ENCODE measurements around the gene OSMR.
"Not testable (repeated sequence)": the region's sequence is repeated elsewhere in the genome, so short reads cannot be mapped to it uniquely, and the experiment has no call there.

Gene OSMR

DNA sequence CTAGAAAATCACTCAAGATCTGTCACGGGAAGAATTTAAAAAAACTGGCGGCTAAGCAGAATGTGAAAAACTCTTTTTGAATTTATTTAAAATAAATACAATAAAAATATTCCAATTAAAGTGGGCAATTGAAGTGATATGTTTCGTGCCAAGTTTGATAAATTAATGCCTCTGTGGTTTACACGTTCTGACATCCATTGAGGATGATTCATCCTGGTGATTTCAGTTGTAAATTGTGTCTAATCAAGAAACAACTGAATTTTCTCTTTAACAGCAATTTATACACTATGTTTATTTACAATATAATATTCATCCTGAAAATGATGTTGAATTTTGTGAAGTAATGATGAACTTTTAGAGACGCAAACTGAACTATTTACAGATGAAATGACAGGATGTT is 21.0 kb upstream of the OSMR start:
- in situ Hi-C loops (cut with MboI; ENCODE audit: low pct_unique_long_range_greater_than_20kb, low sequenced_read_pairs) = loop anchor here (25.0 kb wide), 2 partner anchors 262 to 388 kb away; no protein-coding TSS in a partner anchor

DNA sequence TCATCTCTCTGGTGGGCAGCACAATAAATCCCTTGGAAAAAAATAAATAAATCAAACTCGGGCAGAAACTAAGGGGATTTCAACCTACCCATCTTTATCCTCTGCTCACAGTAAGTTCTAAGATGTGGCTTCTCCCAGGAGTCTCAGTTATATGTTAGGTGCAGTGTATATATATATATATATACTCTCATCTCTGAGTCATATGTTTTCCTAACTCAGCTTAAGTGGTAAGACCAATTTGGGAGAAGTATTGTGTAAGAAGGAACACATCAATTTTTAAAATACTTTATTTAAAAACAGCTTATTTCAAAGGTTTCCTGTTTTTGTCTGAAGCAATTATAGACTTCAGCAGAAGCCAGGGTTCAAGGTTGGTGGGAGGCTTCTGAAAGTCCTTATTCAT is 20.3 kb upstream of the OSMR start:
- DNase-seq = no peak
- in situ Hi-C loops (cut with MboI; ENCODE audit: low pct_unique_long_range_greater_than_20kb, low sequenced_read_pairs) = loop anchor here (25.0 kb wide), 1 partner anchor 262 kb away; no protein-coding TSS in a partner anchor

More for the DNA sequence above, 21.0 kb upstream of the OSMR start:
- DNase-seq = no peak

DNA sequence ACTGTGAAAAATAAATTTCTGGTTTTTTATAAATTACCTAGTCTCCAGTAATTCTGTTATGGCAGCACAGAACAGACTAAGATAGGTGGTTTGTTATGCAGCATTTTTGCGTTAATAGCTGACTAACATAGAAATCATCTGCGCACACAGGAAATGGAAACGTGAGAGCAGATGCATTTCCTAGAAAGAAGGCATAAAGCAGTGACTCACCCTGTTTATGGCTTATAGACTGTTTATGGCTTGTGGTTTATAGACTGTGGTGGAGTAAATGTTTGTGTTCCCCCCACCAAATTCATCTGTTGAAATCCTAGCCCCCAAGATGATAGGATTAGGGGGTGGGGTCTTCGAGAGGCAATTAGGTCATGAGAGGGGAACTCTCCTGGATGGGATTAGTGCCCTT is 18.3 kb upstream of the OSMR start:
- no peak for DNase-seq
- in situ Hi-C loops (cut with MboI; ENCODE audit: low pct_unique_long_range_greater_than_20kb, low sequenced_read_pairs) = loop anchor here (25.0 kb wide), 1 partner anchor 260 kb away; no protein-coding TSS in a partner anchor

- DNase-seq = no peak
- in situ Hi-C loops (cut with MboI; ENCODE audit: low pct_unique_long_range_greater_than_20kb, low sequenced_read_pairs) = loop anchor here (25.0 kb wide), 1 partner anchor 257 kb away; no protein-coding TSS in a partner anchor
Measured at GRCh38 chr5:38830521-38831051, 15.2 kb upstream of the OSMR start.

- no peak for DNase-seq
- in situ Hi-C loops (cut with MboI; ENCODE audit: low pct_unique_long_range_greater_than_20kb, low sequenced_read_pairs) = loop anchor here (25.0 kb wide), 1 partner anchor 256 kb away; no protein-coding TSS in a partner anchor
Measured at GRCh38 chr5:38831117-38831516, 14.7 kb upstream of the OSMR start.

GRCh38 chr5:38831909-38832308 is 13.9 kb upstream of the OSMR start:
- in situ Hi-C loops (cut with MboI; ENCODE audit: low pct_unique_long_range_greater_than_20kb, low sequenced_read_pairs) = loop anchor here (25.0 kb wide), 1 partner anchor 255 kb away; no protein-coding TSS in a partner anchor
- peak; percentile 44 for DNase-seq

DNA sequence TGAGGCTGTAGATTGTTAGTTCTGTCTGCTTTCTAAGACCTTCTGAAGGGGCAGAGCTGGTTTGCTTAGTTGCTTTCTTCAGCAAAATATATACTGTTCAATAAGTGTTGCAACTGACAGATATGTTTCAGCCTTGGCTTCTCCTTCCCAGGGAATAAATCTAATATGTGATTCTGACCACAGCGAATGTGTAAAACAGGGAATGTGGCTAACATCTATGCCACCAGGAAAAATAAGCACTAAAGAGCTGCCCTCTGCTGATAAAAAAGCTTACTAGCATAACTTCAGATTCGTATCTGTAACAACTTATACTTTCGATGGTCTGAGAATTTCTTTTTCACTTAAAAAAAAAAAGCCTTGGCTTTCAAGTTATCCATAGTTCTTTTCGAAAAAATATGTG is 13.0 kb upstream of the OSMR start:
- DNase-seq = no peak
- in situ Hi-C loops (cut with MboI; ENCODE audit: low pct_unique_long_range_greater_than_20kb, low sequenced_read_pairs) = loop anchor here (25.0 kb wide), 1 partner anchor 254 kb away; no protein-coding TSS in a partner anchor

GRCh38 chr5:38835887-38836286 is 9.9 kb upstream of the OSMR start:
- no peak for DNase-seq
- in situ Hi-C loops (cut with MboI; ENCODE audit: low pct_unique_long_range_greater_than_20kb, low sequenced_read_pairs) = loop anchor here (25.0 kb wide), 1 partner anchor 251 kb away; no protein-coding TSS in a partner anchor

- in situ Hi-C loops (cut with MboI; ENCODE audit: low pct_unique_long_range_greater_than_20kb, low sequenced_read_pairs) = loop anchor here (25.0 kb wide), 1 partner anchor 250 kb away; no protein-coding TSS in a partner anchor
- DNase-seq = no peak
Measured at GRCh38 chr5:38837416-38837815, 8.4 kb upstream of the OSMR start.

GRCh38 chr5:38837932-38838331 is 7.9 kb upstream of the OSMR start:
- in situ Hi-C loops (cut with MboI; ENCODE audit: low pct_unique_long_range_greater_than_20kb, low sequenced_read_pairs) = loop anchor here (25.0 kb wide), 1 partner anchor 249 kb away; no protein-coding TSS in a partner anchor
- DNase-seq = no peak

DNA sequence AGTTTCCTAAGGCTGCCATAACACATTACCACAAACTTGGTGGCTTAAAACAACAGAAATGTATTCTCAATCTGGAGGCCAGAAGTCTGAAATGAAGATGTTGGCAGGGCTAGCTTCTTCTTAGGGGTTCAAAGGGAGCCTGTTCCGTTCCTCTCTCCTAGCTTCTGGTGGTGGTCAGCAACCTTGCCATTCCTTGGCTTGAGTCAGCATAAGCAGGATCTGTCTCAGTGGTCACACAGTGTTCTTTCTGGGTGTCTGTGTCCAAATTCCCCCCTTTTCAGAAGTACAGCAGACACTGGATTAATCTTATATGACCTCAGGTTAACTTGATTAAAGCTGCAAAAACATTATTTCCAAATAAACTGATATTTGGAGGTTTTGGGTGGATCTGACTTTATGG is 2.1 kb upstream of the OSMR start:
- DNase-seq = no peak
- in situ Hi-C loops (cut with MboI; ENCODE audit: low pct_unique_long_range_greater_than_20kb, low sequenced_read_pairs) = loop anchor here (25.0 kb wide), 1 partner anchor 244 kb away; no protein-coding TSS in a partner anchor

GRCh38 chr5:38846379-38847011 is 683 bp downstream of the OSMR start:
- in situ Hi-C loops (cut with MboI; ENCODE audit: low pct_unique_long_range_greater_than_20kb, low sequenced_read_pairs) = loop anchor here (25.0 kb wide), 1 partner anchor 241 kb away; no protein-coding TSS in a partner anchor
- DNase-seq = no peak

DNA sequence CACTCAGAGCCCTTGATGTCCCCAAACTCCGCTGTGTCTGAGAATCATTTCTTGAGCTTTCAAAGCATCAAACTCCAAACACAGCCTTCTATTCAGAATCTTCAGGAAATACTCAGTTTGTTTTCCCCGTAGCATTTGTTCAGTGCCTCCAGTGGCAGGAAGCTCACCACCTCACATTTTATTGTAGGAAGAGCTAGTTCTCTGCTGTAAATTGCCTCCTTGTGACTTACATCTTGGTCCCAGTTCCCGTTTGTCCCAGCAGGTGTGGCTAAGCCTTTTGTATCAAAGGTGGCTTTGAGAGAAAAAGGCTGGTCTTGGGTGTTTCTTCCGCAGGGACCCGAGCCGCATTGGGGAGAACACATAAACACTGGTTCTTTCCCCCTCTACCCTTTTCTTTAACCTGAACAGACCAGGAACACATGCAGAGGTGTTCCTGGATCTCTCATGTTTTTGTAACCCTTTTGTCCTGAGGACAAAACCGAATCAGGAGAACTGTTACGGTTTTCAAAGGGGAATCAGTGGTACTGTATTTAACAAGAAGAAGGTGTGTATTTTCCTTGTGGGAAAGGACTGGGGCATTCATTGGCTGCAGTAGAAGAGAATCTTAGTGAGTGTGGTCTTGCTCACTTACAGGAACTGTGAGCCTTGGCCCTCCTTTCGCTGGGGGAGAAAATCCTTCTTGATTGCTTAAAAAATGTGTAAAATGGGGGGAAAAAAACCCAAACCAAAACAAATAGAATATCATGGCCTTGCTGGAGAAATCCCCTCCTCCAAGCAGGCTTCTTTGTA is 1.9 kb downstream of the OSMR start:
- no peak for DNase-seq
- in situ Hi-C loops (cut with MboI; ENCODE audit: low pct_unique_long_range_greater_than_20kb, low sequenced_read_pairs) = loop anchor here (25.0 kb wide), 1 partner anchor 240 kb away; no protein-coding TSS in a partner anchor

DNA sequence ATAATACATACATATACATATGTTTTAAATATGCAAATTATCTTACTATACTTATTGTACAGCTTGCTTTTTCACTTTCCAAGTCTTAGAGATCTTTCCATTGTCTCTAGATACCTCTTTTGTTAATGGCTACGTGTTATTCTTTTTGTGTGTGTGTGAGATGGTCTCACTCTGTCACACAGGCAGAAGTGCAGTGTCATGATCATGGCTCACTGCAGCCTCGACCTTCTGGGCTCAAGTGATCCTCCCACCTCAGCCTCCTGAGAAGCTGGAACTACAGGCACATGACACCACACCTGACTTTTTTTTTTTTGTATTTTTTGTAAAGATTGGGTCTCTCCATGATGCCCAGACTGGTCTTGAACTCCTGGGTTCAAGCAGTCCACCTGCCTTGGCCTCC is 2.8 kb downstream of the OSMR start:
- in situ Hi-C loops (cut with MboI; ENCODE audit: low pct_unique_long_range_greater_than_20kb, low sequenced_read_pairs) = loop anchor here (25.0 kb wide), 1 partner anchor 239 kb away; no protein-coding TSS in a partner anchor

DNA sequence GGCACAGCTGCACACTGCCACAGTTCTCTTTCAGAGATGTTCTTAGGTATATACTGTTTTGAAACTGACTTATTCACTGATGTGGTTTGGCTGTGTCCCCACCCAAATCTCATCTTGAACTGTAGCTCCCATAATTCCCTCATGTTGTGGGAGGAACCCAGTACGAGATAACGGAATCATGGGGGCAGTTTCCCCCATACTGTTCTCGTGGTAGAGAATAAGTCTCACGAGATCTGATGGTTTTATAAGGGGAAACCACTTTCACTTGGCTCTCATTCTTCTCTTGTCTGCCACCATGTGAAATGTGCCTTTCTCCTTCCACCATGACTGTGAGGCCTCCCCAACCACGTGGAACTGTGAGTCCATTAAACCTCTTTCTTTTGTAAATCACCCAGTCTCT is 5.8 kb downstream of the OSMR start:
- in situ Hi-C loops (cut with MboI; ENCODE audit: low pct_unique_long_range_greater_than_20kb, low sequenced_read_pairs) = not testable (repeated sequence)

More for the DNA sequence above, 2.8 kb downstream of the OSMR start:
- no peak for DNase-seq

DNA sequence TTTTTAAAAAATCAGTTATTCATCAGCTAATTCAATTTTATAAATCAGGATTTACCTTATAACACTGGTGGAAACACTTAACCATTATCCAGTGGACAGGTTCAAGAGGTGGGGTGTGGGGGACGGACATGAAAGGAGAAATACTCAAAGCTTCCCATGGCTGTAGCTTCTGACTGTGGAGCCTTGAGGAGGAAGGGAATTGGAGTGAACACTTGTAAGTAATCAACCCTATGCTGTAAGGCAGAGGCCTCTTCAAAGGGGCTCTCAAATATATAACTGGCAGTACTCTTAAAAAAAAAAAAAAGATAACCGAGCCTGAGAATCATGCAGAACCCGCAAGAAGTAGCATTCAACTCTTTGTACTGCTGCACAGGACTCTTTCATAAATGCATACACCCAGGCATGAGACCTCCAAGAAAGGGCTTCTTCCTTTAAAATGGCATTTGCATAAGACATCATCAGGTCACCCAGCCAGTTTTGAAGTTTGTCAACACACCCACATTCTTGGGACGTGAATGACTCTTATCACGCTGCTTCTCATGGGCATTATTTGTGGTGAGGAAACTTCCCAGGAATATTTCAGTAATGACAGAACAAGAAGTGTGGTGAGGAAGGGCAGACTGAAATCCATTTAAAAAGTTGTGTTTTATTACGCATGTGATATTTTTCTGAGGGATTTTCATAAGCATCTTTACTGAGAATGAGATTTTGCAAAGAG is 8.1 kb downstream of the OSMR start:
- DNase-seq = no peak
- in situ Hi-C loops (cut with MboI; ENCODE audit: low pct_unique_long_range_greater_than_20kb, low sequenced_read_pairs) = no loop called here

More for the DNA sequence above, 5.8 kb downstream of the OSMR start:
- not testable (repeated sequence) for DNase-seq

GRCh38 chr5:38854907-38855306 is 9.1 kb downstream of the OSMR start:
- no peak for DNase-seq
- in situ Hi-C loops (cut with MboI; ENCODE audit: low pct_unique_long_range_greater_than_20kb, low sequenced_read_pairs) = no loop called here

- in situ Hi-C loops (cut with MboI; ENCODE audit: low pct_unique_long_range_greater_than_20kb, low sequenced_read_pairs) = no loop called here
- DNase-seq = no peak
Measured at GRCh38 chr5:38856660-38857059, 10.8 kb downstream of the OSMR start.

DNA sequence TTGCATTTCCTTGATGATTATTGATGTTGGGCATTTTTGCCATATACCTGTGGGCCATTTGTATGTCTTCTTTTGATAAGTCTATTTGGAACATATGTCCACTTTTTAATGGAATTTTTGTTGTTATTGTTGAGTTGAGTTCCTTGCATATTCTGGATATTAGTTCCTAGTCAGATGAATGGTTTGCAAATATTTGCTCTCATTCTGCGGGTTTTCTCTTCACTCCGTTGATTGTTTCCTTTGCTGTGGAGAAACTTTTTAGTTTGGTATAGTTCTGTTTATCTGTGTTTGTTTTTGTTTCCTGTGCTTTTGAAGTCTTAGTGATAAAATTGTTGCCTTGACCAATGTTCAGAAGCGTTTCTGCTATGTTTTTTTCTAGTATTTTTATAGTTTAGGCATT is 13.0 kb downstream of the OSMR start:
- in situ Hi-C loops (cut with MboI; ENCODE audit: low pct_unique_long_range_greater_than_20kb, low sequenced_read_pairs) = no loop called here
- DNase-seq = no peak

Measured in KBM-7 (cell line).